ENCODE measurements around the gene FBXL20. TPM values are rescaled to one million over a fixed set of nuclear protein-coding genes. Genes with fewer than 3 reads are reported as not detected.
"Not testable (repeated sequence)": the region's sequence is repeated elsewhere in the genome, so short reads cannot be mapped to it uniquely, and the experiment has no call there.

Gene FBXL20
- total RNA-seq, 1 donor from 2014 or later: 16.3 TPM

GRCh38 chr17:39305978-39306377 lies 95.4 kb downstream of the FBXL20 start:
- Histone ChIP-seq H3K36me3 (ENCODE audit: control insufficient read depth, insufficient read depth, low read length) (no peaks in the 10 kb centered on the region), H3K4me3 (ENCODE audit: low read depth, low read length) (no peak overlapping the region)
- no peak for TF ChIP-seq CTCF (IDR thresholded peaks at IDR 0.05; ENCODE audit: insufficient read depth, low read length, poor library complexity, severe bottlenecking)

GRCh38 chr17:39304188-39304587 lies 97.2 kb downstream of the FBXL20 start:
- no peak for DNase-seq (ENCODE audit: low read depth)
- H3K4me3 ChIP-seq (ENCODE audit: low read depth, low read length): no peak overlapping the region
- H3K36me3 ChIP-seq (ENCODE audit: control insufficient read depth, insufficient read depth, low read length): no peaks in the 10 kb centered on the region
- H3K27me3 ChIP-seq (ENCODE audit: control insufficient read depth, insufficient read depth, low read length): no peaks in the 10 kb centered on the region
- TF ChIP-seq CTCF (IDR thresholded peaks at IDR 0.05; ENCODE audit: insufficient read depth, low read length, poor library complexity, severe bottlenecking): no peak

More at GRCh38 chr17:39305978-39306377, 95.4 kb downstream of the FBXL20 start:
- no peak for DNase-seq (ENCODE audit: low read depth)
- H3K27me3 ChIP-seq (ENCODE audit: control insufficient read depth, insufficient read depth, low read length): no peaks in the 10 kb centered on the region

GRCh38 chr17:39294060-39294459 lies 107.4 kb downstream of the FBXL20 start:
- Histone ChIP-seq H3K4me3 (ENCODE audit: low read depth, low read length) (no peak overlapping the region), H3K27me3 (ENCODE audit: control insufficient read depth, insufficient read depth, low read length) (no peaks in the 10 kb centered on the region), H3K36me3 (ENCODE audit: control insufficient read depth, insufficient read depth, low read length) (no peaks in the 10 kb centered on the region)
- no peak for TF ChIP-seq CTCF (IDR thresholded peaks at IDR 0.05; ENCODE audit: insufficient read depth, low read length, poor library complexity, severe bottlenecking)
- DNase-seq (ENCODE audit: low read depth): no peak

GRCh38 chr17:39292546-39292945 lies 108.9 kb downstream of the FBXL20 start:
- not testable (repeated sequence) for H3K36me3 ChIP-seq (ENCODE audit: control insufficient read depth, insufficient read depth, low read length); H3K27me3 ChIP-seq (ENCODE audit: control insufficient read depth, insufficient read depth, low read length); H3K4me3 ChIP-seq (ENCODE audit: low read depth, low read length); DNase-seq (ENCODE audit: low read depth)

- H3K4me3 ChIP-seq (ENCODE audit: low read depth, low read length); H3K27me3 ChIP-seq (ENCODE audit: control insufficient read depth, insufficient read depth, low read length); H3K36me3 ChIP-seq (ENCODE audit: control insufficient read depth, insufficient read depth, low read length); DNase-seq (ENCODE audit: low read depth): not testable (repeated sequence)
These were observed 114.9 kb downstream of the FBXL20 start for GRCh38 chr17:39286513-39286912.

- Histone ChIP-seq H3K36me3 (ENCODE audit: control insufficient read depth, insufficient read depth, low read length) (no peaks in the 10 kb centered on the region), H3K4me3 (ENCODE audit: low read depth, low read length) (no peak overlapping the region), H3K27me3 (ENCODE audit: control insufficient read depth, insufficient read depth, low read length) (no peaks in the 10 kb centered on the region)
- no peak for DNase-seq (ENCODE audit: low read depth)
- no peak for TF ChIP-seq CTCF (IDR thresholded peaks at IDR 0.05; ENCODE audit: insufficient read depth, low read length, poor library complexity, severe bottlenecking)
These were observed 116.7 kb downstream of the FBXL20 start for GRCh38 chr17:39284685-39285084.

- no peak overlapping the region for H3K4me3 ChIP-seq (ENCODE audit: low read depth, low read length)
- no peaks in the 10 kb centered on the region for H3K36me3 ChIP-seq (ENCODE audit: control insufficient read depth, insufficient read depth, low read length)
- no peaks in the 10 kb centered on the region for H3K27me3 ChIP-seq (ENCODE audit: control insufficient read depth, insufficient read depth, low read length)
- no peak for TF ChIP-seq CTCF (IDR thresholded peaks at IDR 0.05; ENCODE audit: insufficient read depth, low read length, poor library complexity, severe bottlenecking)
- no peak for DNase-seq (ENCODE audit: low read depth)
These were observed 117.5 kb downstream of the FBXL20 start for GRCh38 chr17:39283896-39284295.

Measured in kidney epithelial cell (primary cell).